H7 (cell line): Measurements from ENCODE around the gene TNRC6B. TPM values are rescaled to one million over a fixed set of nuclear protein-coding genes. Genes with fewer than 3 reads are reported as not detected.

ENCODE experiments used
- DNase-seq: peaks from one replicate; pipeline ENCODE4 v3.0.0; 2012
- H3K27me3 ChIP-seq: 2 replicates; pipeline ENCODE4 v1.6.0; 2011; ENCODE audit warnings: mild to moderate bottlenecking, low read length; ENCODE audit not compliant: control insufficient read depth, insufficient read depth
- H3K36me3 ChIP-seq: replicated peaks from 2 replicates; pipeline ENCODE4 v1.5.1; 2011; ENCODE audit warnings: low read length; ENCODE audit not compliant: control insufficient read depth, insufficient read depth
- H3K4me3 ChIP-seq: 2 replicates; pipeline ENCODE4 v1.5.1; 2011; ENCODE audit warnings: low read depth, mild to moderate bottlenecking, control low read depth, low read length, moderate library complexity; ENCODE audit not compliant: insufficient read depth
- total RNA-seq: library from RNA; depleted of rRNA; stranded (reverse); fragments of >200 nt; shearing (Covaris generic); gene quantifications from 2 replicates; pipeline ENCODE4 v1.2.3, GENCODE V29; 2014

Gene TNRC6B
- total RNA-seq, 1 experiment from 2014 or later, result 13.0 TPM

DNA sequence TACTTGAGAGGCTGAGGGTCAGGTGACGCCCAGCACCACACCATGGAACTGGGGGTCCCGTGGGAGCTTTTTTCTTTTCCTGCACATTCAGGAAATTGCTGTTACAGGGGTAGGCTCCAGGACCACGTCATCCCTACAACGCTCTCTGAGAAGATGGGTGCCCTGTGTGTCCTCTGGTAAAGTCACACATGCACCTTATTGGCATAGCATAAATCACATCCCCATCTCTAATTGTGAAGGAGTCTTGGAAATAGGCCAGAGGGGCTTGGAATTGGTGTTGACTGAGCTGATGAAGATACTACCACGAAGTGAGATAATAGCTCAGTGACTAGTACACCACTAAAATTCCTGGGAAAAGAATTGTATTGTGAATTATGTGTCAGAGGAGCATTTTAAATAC lies 57.6 kb downstream of the TNRC6B start:
- H3K36me3 ChIP-seq, result no peaks in the 10 kb centered on the region; the same call in 1 of the 2 replicates
- H3K4me3 ChIP-seq, result no peak overlapping the region
- no peak for DNase-seq
- H3K27me3 ChIP-seq, result no peaks in the 10 kb centered on the region

DNA sequence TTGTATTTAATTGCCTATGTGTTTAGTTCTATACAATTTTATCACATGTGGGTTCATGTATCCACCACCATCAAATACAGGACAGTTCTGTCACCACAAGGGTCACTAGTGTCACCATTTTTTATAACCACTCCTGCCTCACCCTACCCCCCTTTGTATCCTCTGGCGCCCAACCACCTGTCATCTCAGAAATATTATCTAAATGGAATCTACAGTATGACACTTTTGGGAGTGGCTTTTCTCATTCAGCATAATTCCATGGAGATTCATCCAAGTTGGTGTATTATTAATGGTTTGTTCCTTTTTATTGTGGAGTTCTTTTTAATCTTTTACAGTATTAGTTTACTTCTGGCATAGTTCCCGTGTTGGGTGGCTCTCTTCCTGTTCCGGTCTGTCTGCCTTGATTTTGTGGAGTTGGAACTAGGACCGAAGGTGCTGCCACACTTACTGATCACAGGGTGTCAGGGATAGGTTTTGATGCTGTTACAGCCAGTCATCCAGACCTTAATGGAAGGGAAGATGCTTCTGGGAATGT lies 58.5 kb downstream of the TNRC6B start:
- Histone ChIP-seq H3K4me3 (no peak overlapping the region), H3K36me3 (no peaks in the 10 kb centered on the region; the same call in 1 of the 2 replicates), H3K27me3 (no peaks in the 10 kb centered on the region)
- DNase-seq, result no peak

DNA sequence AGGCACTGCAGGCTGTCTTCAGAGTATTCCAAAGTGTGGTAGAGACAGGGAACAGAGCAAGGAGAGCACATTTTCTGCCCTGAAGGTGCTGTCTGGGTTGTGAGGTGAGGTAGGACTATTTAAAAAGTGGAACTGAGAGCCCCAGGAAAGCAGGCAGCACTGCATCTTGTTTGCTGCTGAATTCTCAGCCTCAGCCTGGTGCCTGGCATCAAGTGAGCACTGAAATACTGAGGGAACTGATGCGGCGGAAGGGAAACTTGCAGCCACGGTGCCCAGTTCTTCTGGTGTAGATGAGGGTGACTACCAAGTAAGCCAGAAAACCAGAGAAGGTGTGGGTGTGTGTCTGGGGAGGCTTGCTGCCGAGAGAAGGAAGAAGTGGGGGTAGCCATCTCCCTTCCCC lies 59.5 kb downstream of the TNRC6B start:
- no peak overlapping the region for H3K4me3 ChIP-seq
- H3K27me3 ChIP-seq, result no peaks in the 10 kb centered on the region
- DNase-seq, result no peak
- no peaks in the 10 kb centered on the region; the same call in 1 of the 2 replicates for H3K36me3 ChIP-seq

DNA sequence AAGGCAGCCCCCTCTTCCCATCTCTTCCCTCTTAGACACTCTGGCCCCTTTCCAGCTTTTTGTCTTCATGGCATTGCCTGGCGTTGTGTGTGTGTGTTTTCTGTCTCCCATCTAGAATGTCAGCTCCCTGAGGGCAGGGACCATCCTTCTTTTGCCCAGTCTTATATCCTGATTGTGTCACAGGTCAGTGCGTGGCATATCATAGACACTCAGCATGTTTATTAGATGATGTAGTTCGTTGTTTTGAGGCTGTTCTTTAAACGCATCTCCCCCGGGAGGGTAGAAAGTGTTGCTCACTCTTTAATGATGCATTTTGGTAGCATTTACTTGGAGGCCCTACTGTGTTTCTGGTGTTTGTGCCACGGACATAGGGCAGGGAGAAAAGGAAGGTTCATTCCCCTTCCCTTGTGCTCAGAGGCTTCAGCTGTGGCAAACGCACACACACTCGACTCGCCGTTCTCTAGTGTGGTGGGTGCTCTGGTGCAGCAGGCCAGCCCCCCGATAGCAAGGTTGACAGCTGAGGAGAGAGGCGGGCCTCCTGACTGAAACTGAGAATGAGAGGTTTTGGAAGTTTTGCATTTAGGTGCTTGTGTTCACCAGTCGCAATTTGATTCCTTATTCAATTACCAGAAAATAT lies 60.2 kb downstream of the TNRC6B start:
- H3K27me3 ChIP-seq, result no peaks in the 10 kb centered on the region
- no peak for DNase-seq
- H3K4me3 ChIP-seq, result no peak overlapping the region
- no peaks in the 10 kb centered on the region; the same call in 1 of the 2 replicates for H3K36me3 ChIP-seq

DNA sequence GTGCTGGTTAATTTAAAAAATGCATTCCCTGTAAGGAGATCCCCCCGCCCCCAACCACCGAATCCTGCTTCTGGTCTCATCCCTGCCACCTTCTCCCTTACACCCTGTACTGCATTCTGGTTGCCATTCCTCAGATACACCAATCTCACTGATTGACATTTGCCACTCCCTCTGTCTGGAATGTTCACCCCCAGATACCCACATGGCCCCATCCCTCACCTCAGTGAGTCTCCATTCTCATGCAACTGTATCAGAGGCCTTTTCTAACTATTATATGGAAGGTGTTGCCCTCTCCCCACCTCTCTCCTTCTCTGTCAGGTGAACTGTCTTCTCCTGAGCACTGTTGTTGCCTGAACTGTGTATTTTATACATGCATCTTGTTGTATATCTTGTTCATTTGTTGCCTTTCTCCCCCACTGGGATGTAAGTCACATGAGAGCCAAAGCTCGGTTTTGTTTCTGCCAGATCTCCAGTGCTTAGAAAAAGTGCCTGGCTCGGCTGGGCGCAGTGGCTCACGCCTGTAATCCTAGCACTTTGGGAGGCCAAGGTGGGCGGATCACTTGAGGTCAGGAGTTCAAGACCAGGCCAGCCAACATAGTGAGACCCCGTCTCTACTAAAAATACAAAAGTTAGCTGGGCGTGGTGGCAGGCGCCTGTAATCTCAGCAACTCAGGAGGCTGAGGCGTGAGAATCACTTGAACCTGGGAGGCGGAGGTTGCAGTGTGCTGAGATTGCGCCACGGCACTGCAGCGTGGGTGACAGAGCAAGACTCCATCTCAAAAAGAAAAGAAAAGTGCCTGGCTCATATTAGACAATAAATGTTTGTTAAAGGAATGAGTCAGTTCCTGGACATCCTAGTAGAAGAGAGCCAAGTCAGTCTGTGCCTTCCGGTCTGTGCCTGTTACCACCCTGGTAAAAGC lies 61.0 kb downstream of the TNRC6B start:
- DNase-seq, result peak; percentile 25
- Histone ChIP-seq H3K27me3 (no peaks in the 10 kb centered on the region), H3K36me3 (no peaks in the 10 kb centered on the region; the same call in 1 of the 2 replicates), H3K4me3 (no peak overlapping the region)

DNA sequence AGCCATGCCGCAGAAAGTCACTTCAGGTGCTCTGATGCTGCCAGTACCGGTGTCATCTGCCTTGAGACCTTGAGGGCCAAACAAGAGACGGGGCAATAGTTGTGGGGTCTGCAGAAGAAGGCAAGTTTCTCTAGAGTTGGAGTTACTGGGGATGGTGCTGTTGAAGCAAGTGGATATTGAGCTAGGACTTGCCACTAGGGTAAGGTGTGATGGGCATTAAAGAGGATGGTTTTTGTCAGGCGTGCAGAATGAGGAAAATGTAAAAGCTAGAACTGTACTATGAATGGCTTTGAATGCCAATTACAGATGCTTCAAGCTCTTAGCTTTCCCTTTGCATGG lies 61.6 kb downstream of the TNRC6B start:
- Histone ChIP-seq H3K4me3 (no peak overlapping the region), H3K36me3 (no peaks in the 10 kb centered on the region; the same call in 1 of the 2 replicates), H3K27me3 (no peaks in the 10 kb centered on the region)
- no peak for DNase-seq

DNA sequence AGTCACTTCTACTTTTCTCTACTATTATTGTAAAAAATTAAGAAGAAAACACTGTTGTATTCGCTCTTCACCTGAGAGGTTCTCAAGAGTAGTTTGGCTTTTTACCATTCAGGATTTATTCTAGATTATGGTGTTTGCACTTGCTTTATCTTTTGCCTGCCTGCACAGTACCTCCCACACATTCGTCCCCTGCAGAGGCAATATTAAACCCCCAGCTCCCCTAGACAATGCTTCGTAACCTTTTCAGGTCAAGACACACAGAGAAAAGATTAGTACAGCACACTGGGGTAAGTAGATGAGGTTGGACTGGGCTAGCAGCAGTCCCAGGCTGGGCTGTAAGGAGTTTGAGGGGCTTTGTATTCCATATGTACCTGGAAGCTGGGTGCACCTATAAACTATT lies 62.4 kb downstream of the TNRC6B start:
- Histone ChIP-seq H3K27me3 (no peaks in the 10 kb centered on the region), H3K4me3 (no peak overlapping the region), H3K36me3 (no peaks in the 10 kb centered on the region; the same call in 1 of the 2 replicates)
- no peak for DNase-seq

DNA sequence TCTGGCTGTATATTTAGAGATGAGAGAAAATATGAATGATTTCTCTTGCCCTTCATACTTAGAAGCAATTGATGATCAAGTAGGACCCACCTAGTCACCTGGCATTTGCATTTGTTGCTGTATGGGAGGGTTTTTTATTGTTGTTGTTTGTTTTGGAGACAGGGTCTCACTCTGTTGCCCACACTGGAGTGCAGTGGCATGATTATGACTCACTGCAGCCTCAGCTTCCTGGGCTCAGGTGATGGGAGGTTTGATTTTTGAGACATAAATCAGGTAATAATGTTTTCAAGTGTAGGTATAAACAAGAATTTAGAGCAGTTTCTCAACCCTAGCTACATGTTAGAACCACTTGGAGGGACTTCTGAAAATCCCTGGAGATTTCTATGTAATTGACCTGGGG lies 63.0 kb downstream of the TNRC6B start:
- Histone ChIP-seq H3K36me3 (no peaks in the 10 kb centered on the region; the same call in 1 of the 2 replicates), H3K27me3 (no peaks in the 10 kb centered on the region), H3K4me3 (no peak overlapping the region)
- DNase-seq, result no peak

DNA sequence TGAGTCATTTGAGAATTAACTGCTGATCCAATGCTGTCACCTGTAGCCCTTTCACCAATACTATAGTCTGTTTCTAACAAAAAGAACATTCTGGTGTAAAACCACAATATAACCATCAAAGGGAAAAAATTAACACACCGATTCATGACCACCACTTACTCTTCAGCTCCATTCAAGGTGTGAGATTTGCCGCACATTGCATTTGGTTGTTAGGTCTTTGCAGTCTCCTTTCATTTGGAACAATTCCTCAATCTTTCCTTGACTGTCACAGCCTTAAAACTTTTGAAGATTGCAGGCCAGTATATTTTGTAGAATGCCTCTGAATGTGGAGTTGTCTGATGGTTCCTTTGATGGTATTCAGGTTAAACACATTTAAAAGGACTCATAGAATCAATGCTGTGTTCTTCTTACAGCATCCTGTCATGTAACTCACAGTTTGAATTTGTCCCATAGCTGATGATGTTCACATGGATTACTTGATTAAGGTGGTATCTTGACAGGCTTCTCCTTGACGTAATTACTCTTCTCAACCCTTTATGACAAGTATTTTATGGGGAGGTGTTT lies 63.6 kb downstream of the TNRC6B start:
- no peak for DNase-seq
- Histone ChIP-seq H3K4me3 (no peak overlapping the region), H3K27me3 (no peaks in the 10 kb centered on the region), H3K36me3 (peaks cover 1% of the 10 kb centered on the region; the same call in 1 of the 2 replicates)

DNA sequence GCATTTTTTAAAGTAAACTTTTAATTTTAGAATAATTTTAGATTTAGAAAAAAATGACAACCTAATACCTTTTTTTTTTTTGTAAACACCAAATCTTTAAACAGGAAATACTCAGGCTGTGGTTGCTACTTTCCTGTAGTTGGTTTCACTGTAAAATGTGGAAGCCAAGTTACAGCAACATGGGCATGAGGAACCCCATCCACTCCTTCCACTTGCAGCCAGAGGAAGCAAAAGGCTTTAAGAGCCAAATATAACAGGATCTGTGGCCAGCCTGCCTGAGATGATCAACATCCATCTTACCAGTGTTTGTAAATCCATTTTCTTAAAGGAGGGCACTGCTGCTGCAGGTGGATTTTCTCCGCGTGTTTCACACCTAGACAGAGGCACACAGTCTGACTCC lies 66.2 kb downstream of the TNRC6B start:
- Histone ChIP-seq H3K36me3 (peaks cover 2% of the 10 kb centered on the region), H3K27me3 (no peaks in the 10 kb centered on the region), H3K4me3 (no peak overlapping the region)
- no peak for DNase-seq

DNA sequence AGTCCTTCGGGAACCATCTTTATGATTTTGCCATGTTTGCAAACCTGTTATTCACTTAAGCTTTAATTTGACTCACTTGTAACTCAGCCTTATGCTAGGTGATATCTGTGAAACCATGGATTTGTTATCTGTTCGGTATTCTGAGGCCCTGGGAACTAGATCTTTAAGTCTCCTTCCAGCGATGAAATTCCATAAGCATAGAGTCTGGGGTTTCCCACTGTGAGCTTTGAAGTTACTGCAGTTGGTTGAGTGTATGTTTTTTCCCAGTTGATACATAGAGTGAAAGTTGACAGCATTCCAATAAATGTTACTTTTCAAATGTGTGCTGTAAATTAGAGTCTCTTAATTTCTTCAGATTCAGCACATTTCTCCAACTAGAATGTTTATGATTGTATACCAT lies 66.9 kb downstream of the TNRC6B start:
- Histone ChIP-seq H3K36me3 (peaks cover 2% of the 10 kb centered on the region), H3K27me3 (no peaks in the 10 kb centered on the region)

DNA sequence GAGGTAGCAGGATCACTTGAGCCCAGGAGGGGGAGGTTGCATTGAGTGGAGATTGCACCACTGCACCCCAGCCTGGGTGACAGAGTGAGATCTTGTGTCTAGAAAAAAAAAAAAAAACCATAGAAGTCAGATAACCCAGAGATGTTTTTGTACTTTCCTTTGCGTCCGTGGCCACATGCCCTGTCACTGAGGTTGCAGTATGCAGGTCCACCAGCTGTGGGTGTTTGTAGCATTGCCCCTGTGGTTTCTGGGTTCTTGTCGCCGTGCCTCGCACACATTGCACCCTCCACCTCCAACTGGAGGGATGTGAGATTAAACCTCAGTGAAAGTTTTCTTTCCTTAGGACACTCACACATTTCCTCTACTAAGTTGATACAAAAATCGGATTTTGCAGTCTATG lies 70.3 kb downstream of the TNRC6B start:
- no peak for DNase-seq
- Histone ChIP-seq H3K36me3 (peaks cover 2% of the 10 kb centered on the region), H3K27me3 (no peaks in the 10 kb centered on the region), H3K4me3 (no peak overlapping the region)

More for the DNA sequence above, 66.9 kb downstream of the TNRC6B start:
- H3K4me3 ChIP-seq, result no peak overlapping the region
- no peak for DNase-seq

DNA sequence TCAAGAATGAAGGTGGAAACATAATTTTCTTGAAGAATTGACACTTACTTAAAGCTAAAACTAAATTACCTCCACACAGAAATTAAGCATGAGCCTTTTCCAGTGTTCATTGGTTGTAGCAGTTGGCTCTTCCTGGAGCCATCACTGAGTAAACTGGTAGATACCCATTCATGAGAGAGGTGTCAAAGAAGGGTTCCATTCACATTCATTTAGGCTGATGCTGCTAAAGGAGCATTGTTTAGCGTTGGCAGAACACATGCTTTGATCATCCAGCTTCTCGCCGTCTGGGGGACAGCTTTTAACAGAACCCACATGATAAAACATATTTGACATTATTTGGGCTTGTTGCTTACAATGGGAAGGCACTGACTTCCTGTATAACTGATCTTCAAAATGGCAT lies 71.6 kb downstream of the TNRC6B start:
- no peak for DNase-seq
- Histone ChIP-seq H3K36me3 (peaks cover 4% of the 10 kb centered on the region), H3K4me3 (no peak overlapping the region), H3K27me3 (no peaks in the 10 kb centered on the region)

DNA sequence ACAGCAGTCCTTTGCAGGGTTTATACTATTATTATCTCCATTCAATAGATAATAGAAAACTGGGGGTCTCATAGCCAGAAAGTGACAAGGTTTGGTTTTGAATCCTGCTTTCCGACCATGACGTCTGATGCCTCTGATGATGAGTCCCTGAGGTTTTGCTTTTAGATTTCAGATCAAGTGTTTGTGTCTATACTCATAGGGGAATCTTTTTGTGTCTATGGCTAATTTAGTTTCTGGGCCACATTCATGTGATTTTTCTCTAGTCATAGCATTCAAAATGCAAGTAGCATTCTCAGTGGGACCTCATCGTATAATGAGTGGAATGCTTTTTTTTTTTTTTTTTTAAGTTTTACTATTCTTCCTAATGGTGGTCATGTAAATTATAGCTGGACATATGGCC lies 72.9 kb downstream of the TNRC6B start:
- Histone ChIP-seq H3K36me3 (peaks cover 5% of the 10 kb centered on the region), H3K27me3 (no peaks in the 10 kb centered on the region), H3K4me3 (no peak overlapping the region)
- no peak for DNase-seq

DNA sequence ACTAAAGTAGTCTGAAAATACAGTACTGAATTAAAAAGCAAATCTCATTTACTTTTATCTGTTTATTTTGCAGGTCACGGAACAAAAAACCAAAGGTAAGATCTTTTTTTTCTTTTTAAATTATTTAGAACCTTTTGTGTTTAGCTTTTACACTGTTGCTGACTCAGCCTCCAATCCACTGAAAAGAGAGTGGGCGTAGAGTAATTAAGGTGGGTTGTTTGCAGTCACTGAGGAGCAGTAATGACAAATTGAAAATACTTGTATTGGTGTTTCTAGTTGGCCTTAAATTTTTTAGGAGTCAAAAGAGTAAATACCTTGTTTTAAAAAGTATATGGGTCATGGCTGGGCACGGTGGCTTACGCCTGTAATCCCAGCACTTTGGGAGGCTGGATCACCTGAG lies 73.4 kb downstream of the TNRC6B start:
- DNase-seq, result no peak
- H3K36me3 ChIP-seq, result peaks cover 4% of the 10 kb centered on the region
- H3K4me3 ChIP-seq, result no peak overlapping the region
- no peaks in the 10 kb centered on the region for H3K27me3 ChIP-seq
